ENCODE data around the gene SSR1.
A peak's percentile ranks its signal among the peaks of the same experiment; 100 is the strongest.
"Not testable (repeated sequence)": the region's sequence is repeated elsewhere in the genome, so short reads cannot be mapped to it uniquely, and the experiment has no call there.

The SSR1 gene

DNA sequence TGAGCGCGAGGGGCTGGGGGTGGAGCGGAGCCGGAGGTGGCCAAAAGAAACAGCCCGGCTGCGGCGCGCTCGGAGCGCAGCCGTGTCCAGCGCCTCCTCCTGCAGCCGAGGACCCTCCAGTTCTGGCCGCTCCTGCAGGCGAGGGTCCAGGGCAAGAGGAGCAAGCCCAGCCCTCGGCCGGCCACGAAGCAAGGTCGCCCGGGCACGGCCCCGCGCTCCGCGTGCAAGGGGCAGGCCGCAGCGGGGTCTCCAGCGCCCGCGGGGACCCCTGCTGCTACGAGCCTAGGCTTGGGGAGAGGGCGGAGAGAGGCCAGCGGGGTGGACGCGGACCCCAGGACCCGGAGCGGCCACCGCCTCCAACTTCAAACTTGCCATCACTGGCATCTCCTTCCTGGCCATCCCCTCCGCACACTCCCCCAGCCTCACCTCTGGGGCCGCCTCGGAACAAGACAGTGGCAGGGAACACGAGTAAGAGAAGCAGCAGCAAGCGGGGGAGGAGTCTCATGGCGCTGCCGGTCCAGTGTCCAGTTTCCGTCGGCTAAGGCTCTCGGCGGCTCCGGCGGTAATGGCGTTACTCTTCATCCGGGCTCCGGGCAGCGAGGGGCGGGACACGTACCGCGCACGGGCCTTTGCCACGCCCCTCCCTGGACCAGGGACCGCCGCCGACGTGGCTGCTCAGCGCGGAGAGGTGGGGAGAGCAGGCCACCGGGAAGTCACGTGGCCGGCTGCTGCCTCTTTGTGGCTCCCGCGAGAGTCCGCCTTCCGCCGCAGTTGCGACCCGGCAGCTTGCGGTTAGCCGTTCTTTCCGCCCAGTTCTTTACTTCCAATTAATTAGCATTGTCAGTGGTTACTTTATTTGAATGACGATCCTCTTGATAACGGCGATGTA, at the start of gene SSR1:
Gene SSR1 (minus strand): TSS at position 584 of the 889 bp plus-strand sequence. CDS start 79 bp downstream, at position 505.
- Histone ChIP-seq H3K36me3 (ENCODE audit: control insufficient read depth, low read depth, low read length) (peaks cover 18% of the 10 kb centered on the region), H3K9ac (ENCODE audit: low read length) (peak within 1 kb of the TSS; percentile 87), H3K27ac (ENCODE audit: low read length) (peak within 1 kb of the TSS; percentile 93), H3K9me3 (ENCODE audit: control insufficient read depth, low read depth, low read length) (no peaks in the 10 kb centered on the region), H3K27me3 (ENCODE audit: control insufficient read depth, insufficient read depth, low read length) (no peaks in the 10 kb centered on the region), H3K4me3 (ENCODE audit: low read length) (peak within 1 kb of the TSS; percentile 80), H3K4me1 (ENCODE audit: control insufficient read depth, low read depth, low read length) (peaks cover 10% of the 10 kb centered on the region)

DNA sequence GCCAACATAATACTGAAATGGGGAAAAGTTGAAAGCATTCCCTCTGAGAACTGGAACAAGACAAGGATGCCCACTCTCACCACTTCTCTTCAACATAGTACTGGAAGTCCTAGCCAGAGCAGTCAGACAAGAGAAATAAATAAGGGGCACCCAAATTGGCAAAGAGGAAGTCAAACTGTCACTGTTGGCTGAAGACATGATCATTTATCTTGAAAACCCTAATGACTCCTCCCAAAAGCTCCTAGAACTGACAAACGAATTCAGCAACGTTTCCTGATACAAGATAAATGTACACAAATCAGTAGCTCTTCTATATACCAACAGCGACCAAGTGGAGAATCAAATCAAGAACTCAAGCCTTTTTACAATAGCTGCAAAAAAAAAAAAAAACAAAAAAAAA, 38.9 kb upstream of the SSR1 start:
- H3K4me1 ChIP-seq (ENCODE audit: control insufficient read depth, low read depth, low read length); H3K36me3 ChIP-seq (ENCODE audit: control insufficient read depth, low read depth, low read length); H3K4me3 ChIP-seq (ENCODE audit: low read length); H3K9me3 ChIP-seq (ENCODE audit: control insufficient read depth, low read depth, low read length); H3K27me3 ChIP-seq (ENCODE audit: control insufficient read depth, insufficient read depth, low read length); H3K9ac ChIP-seq (ENCODE audit: low read length); H3K27ac ChIP-seq (ENCODE audit: low read length): not testable (repeated sequence)

DNA sequence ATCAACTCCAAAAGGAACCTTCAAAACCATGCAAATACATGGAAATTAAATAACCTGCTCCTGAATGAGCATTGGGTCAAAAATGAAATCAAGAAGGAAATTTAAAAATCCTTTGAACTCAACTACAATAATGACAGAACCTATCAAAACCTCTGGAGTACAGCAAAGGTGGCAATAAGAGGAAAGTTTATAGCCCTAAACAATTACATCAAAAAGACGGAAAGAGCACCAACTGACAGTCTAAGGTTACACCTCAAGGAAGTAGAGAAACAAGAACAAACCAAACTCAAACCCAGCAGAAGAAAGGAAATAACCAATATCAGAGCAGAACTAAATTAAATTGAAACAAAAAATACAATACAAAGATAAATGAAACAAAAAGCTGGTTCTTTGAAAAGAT, 37.6 kb upstream of the SSR1 start:
- H3K27ac ChIP-seq (ENCODE audit: low read length); H3K4me3 ChIP-seq (ENCODE audit: low read length); H3K9me3 ChIP-seq (ENCODE audit: control insufficient read depth, low read depth, low read length); H3K27me3 ChIP-seq (ENCODE audit: control insufficient read depth, insufficient read depth, low read length); H3K36me3 ChIP-seq (ENCODE audit: control insufficient read depth, low read depth, low read length); H3K4me1 ChIP-seq (ENCODE audit: control insufficient read depth, low read depth, low read length); H3K9ac ChIP-seq (ENCODE audit: low read length): not testable (repeated sequence)

DNA sequence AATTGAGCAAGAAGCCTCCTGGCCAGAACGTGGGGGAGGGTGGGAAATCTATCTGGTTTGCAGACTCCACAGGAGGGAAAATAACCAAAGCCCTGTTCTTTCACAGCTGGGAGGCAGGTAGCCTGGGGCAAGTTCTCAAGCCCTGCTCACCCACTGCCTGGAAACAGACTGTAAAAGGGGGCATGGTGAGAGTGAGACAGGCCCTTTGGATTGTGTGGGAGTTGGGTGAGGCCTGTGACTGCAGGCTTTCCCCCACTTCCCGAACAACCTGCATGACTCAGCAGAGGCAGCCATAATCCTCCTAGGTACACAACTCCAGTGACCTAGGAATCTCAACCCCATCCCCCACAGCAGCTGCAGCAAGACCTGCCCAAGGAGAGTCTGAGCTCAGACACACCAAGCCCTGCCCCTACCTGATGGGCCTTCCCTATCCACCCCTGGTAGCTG, 34.6 kb upstream of the SSR1 start:
- H3K4me1 ChIP-seq (ENCODE audit: control insufficient read depth, low read depth, low read length); H3K36me3 ChIP-seq (ENCODE audit: control insufficient read depth, low read depth, low read length); H3K4me3 ChIP-seq (ENCODE audit: low read length); H3K27me3 ChIP-seq (ENCODE audit: control insufficient read depth, insufficient read depth, low read length); H3K27ac ChIP-seq (ENCODE audit: low read length); H3K9ac ChIP-seq (ENCODE audit: low read length); H3K9me3 ChIP-seq (ENCODE audit: control insufficient read depth, low read depth, low read length): not testable (repeated sequence)

DNA sequence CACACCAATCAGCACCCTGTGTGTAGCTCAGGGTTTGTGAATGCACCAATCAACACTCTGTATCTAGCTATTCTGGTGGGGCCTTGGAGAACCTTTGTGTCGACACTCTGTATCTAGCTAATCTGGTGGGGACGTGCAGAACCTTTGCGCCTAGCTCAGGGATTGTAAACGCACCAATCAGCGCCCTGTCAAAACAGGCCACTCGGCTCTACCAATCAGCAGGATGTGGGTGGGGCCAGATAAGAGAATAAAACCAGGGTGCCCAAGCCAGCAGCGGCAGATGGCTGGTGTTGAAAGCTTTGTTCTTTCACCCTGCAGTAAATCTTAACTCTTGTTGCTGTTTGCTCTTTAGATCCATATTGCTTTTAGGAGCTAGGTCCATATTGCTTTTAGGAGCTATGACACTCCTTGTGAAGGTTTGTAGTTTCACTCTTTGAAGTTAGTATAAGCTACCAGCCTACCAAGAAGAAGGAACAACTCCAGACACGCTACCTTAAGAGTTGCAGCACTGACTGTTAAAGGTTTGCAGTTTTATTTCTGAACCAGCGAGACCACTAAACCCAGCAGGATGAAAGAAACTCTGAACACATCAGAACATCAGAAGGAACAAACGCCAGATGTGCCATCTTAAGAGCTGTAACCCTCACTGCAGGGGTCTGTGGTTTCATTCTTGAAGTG, 31.9 kb upstream of the SSR1 start:
- not testable (repeated sequence) for H3K4me1 ChIP-seq (ENCODE audit: control insufficient read depth, low read depth, low read length); H3K9me3 ChIP-seq (ENCODE audit: control insufficient read depth, low read depth, low read length); H3K4me3 ChIP-seq (ENCODE audit: low read length); H3K36me3 ChIP-seq (ENCODE audit: control insufficient read depth, low read depth, low read length); H3K27ac ChIP-seq (ENCODE audit: low read length); H3K27me3 ChIP-seq (ENCODE audit: control insufficient read depth, insufficient read depth, low read length); H3K9ac ChIP-seq (ENCODE audit: low read length)

DNA sequence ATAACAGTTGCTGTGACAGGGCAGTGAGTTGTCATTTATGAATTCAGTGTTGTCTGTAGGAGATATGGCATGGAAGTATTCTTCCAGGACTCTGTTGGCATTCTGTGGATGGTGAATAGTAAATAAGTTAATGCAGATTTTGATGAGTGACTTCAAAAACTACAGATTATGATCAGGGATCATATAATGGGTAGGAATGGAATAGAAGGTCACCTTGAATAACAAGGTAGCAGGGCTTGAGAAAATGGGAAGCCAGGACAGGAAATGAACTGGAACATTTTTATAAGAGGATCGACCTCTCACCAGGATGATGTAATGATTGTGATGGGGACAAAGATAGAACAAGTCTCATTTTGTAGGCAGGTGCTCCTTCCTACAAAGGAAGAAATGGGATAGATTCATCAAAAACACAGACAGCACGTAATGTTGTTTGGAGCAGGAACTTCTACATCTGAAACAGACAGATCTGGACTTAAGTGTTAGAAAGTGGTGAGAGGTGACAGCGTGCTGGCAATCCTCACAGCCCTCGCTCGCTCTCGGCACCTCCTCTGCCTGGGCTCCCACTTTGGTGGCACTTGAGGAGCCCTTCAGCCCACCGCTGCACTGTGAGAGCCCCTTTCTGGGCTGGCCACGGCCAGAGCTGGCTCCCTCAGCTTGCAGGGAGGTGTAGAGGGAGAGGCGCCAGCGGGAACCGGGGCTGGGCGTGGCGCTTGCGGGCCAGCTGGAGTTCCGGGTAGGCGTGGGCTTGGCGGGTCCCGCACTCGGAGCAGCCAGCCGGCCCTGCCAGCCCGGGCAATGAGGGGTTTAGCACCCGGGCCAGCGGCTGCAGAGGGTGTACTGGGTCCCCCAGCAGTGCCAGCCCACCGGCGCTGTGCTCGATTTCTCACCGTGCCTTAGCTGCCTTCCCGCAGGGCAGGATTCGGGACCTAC, 30.8 kb upstream of the SSR1 start:
- no peaks in the 10 kb centered on the region for H3K27me3 ChIP-seq (ENCODE audit: control insufficient read depth, insufficient read depth, low read length)
- no peak overlapping the region for H3K9ac ChIP-seq (ENCODE audit: low read length)
- no peaks in the 10 kb centered on the region for H3K9me3 ChIP-seq (ENCODE audit: control insufficient read depth, low read depth, low read length)
- no peak overlapping the region for H3K4me3 ChIP-seq (ENCODE audit: low read length)
- no peaks in the 10 kb centered on the region for H3K36me3 ChIP-seq (ENCODE audit: control insufficient read depth, low read depth, low read length)
- H3K27ac ChIP-seq (ENCODE audit: low read length), result no peak overlapping the region
- no peaks in the 10 kb centered on the region for H3K4me1 ChIP-seq (ENCODE audit: control insufficient read depth, low read depth, low read length)

DNA sequence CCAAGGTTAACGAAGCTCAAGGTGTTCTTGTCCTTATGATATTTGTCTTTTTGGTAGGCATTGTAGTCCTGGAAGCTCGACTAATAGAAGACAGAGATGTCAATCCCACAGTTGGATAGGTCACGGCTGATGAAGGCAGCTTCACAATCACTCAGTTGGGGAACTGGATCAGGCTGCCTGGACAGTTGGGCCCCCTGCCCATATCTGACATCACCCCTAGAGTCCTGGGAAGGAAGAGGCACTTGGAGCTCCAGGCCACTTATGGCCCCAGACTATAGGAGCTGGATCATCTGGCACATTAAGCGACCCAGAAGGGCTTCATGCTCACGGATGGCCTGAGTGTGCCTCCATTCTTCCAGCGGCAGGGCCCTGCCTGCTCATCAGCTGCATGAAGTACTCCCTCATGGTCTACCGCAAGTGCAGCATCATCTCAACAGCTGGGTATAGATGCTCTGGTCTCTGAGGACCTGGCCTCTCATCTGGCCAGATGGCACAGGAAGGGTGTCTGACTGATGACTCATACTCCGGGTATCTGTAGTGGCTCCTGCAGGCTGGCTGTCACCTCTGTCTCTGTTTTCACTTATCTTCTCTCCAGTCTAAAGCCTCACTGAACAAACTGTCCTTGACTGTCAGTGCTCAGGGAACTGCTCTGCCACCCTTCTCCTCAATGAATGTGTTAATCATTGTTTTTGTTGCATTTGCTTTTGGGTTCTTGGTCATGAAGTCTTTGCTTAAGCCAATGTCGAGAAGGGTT, 29.2 kb upstream of the SSR1 start:
- Histone ChIP-seq H3K27ac (ENCODE audit: low read length) (no peak overlapping the region), H3K27me3 (ENCODE audit: control insufficient read depth, insufficient read depth, low read length) (no peaks in the 10 kb centered on the region), H3K4me3 (ENCODE audit: low read length) (no peak overlapping the region), H3K9ac (ENCODE audit: low read length) (no peak overlapping the region), H3K9me3 (ENCODE audit: control insufficient read depth, low read depth, low read length) (no peaks in the 10 kb centered on the region), H3K4me1 (ENCODE audit: control insufficient read depth, low read depth, low read length) (no peaks in the 10 kb centered on the region), H3K36me3 (ENCODE audit: control insufficient read depth, low read depth, low read length) (no peaks in the 10 kb centered on the region)

DNA sequence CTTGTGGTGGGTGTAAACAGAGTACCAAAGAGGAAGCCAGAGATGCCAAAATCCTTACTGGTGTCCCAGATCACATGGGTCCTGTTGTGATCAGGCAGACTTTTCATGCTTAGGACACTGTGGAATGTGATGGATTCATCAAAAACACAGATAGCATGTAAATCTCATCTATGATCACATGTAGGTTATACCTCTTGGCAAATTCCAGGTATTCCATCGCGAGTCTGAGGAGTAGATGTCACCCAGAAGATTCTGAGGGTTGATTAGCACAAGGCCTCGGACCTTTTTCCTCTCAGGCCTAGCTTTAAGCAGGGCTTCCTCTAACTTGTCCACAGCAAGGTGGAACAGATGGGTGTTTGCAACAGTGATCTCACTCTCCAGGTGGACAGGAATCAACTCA, 28.3 kb upstream of the SSR1 start:
- Histone ChIP-seq H3K27me3 (ENCODE audit: control insufficient read depth, insufficient read depth, low read length) (no peaks in the 10 kb centered on the region), H3K4me1 (ENCODE audit: control insufficient read depth, low read depth, low read length) (no peaks in the 10 kb centered on the region), H3K9ac (ENCODE audit: low read length) (no peak overlapping the region), H3K27ac (ENCODE audit: low read length) (no peak overlapping the region), H3K4me3 (ENCODE audit: low read length) (no peak overlapping the region), H3K36me3 (ENCODE audit: control insufficient read depth, low read depth, low read length) (no peaks in the 10 kb centered on the region), H3K9me3 (ENCODE audit: control insufficient read depth, low read depth, low read length) (no peaks in the 10 kb centered on the region)

DNA sequence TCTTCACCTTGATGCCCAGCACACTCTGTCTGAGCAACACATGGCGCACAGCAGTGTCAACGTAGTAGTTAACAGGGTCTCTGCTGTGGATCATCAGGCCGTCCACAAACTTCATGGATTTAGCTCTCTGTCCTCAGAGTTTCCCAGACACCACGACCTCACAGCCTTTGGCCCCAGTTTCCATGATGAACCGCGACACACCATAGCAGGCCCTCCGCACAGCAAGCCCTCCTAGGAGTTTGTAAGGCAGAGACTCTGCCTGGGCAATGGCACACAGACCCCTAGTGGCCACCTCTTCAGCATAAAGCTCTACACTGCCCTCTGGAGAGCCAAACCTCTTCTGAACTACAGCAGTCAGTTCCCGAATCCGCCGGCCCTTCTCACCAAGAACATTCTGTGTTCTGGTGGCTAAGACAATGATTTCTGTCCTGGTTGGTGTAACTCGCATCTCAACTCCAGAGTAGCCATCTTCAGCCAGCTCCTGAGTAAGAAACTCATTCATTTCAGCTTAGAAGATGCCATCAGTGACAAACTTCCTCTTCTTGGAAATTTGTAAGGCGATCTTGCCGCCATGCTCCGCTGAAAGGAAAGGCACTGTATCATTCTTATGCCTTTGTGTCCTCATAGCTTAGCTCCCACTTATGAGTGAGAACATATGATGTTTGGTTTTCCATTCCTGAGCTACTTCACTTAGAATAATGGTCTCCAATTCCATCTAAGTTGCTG, 26.2 kb upstream of the SSR1 start:
- H3K36me3 ChIP-seq (ENCODE audit: control insufficient read depth, low read depth, low read length), result not testable (repeated sequence)

DNA sequence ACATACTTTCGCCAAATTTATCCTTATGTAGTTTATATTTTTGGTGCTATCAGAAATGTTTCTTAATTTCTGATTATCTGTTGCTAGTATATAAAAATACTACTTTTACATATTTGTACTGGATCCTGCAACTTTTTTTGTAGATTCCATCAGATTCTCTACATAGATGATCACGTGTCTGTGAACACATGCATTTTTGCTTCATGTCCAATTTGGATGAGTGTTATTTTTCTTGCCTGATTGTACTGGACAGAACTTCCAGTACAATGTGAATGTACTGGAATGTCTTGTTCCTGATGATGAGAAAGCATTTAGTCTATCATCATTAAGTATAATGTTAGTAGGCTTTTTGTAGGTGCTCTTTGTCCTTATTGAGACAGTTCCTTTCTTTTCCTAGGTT, 25.0 kb upstream of the SSR1 start:
- Histone ChIP-seq H3K4me1 (ENCODE audit: control insufficient read depth, low read depth, low read length) (no peaks in the 10 kb centered on the region), H3K4me3 (ENCODE audit: low read length) (no peak overlapping the region), H3K27ac (ENCODE audit: low read length) (no peak overlapping the region), H3K9me3 (ENCODE audit: control insufficient read depth, low read depth, low read length) (no peaks in the 10 kb centered on the region), H3K9ac (ENCODE audit: low read length) (no peak overlapping the region), H3K27me3 (ENCODE audit: control insufficient read depth, insufficient read depth, low read length) (no peaks in the 10 kb centered on the region), H3K36me3 (ENCODE audit: control insufficient read depth, low read depth, low read length) (no peaks in the 10 kb centered on the region)

More for the DNA sequence above, 26.2 kb upstream of the SSR1 start:
- not testable (repeated sequence) for H3K27me3 ChIP-seq (ENCODE audit: control insufficient read depth, insufficient read depth, low read length); H3K4me1 ChIP-seq (ENCODE audit: control insufficient read depth, low read depth, low read length); H3K9me3 ChIP-seq (ENCODE audit: control insufficient read depth, low read depth, low read length); H3K9ac ChIP-seq (ENCODE audit: low read length); H3K27ac ChIP-seq (ENCODE audit: low read length); H3K4me3 ChIP-seq (ENCODE audit: low read length)
